Endodermal cell (in vitro differentiated cells): ENCODE data around the gene LIMK1. TPM values are rescaled to one million over a fixed set of nuclear protein-coding genes. Genes with fewer than 3 reads are reported as not detected.

ENCODE experiments used
- DNase-seq: peaks from one replicate; pipeline ENCODE4 v3.0.0-alpha.2; 2017
- H3K27ac ChIP-seq: 2 replicates; pipeline ENCODE4 v1.5.1; 2013; ENCODE audit warnings: mild to moderate bottlenecking, low read depth, low read length, moderate library complexity
- H3K27me3 ChIP-seq: 2 replicates; pipeline ENCODE4 v1.6.1; 2013; ENCODE audit warnings: mild to moderate bottlenecking, low read length, moderate library complexity; ENCODE audit not compliant: insufficient read depth, control insufficient read depth, poor library complexity, severe bottlenecking
- H3K36me3 ChIP-seq: 2 replicates; pipeline ENCODE4 v1.7.0; 2013; ENCODE audit warnings: mild to moderate bottlenecking, low read length, moderate library complexity; ENCODE audit not compliant: control insufficient read depth, insufficient read depth
- H3K4me1 ChIP-seq: one replicate; pipeline ENCODE4 v1.7.0; 2013; ENCODE audit warnings: low read length; ENCODE audit not compliant: control insufficient read depth, insufficient read depth
- H3K4me3 ChIP-seq: 2 replicates; pipeline ENCODE4 v1.5.1; 2013; ENCODE audit warnings: mild to moderate bottlenecking, low read length, moderate library complexity
- H3K9ac ChIP-seq: 2 replicates; pipeline ENCODE4 v1.6.1; 2013; ENCODE audit warnings: mild to moderate bottlenecking, low read length, moderate library complexity; ENCODE audit not compliant: poor library complexity, severe bottlenecking; ENCODE audit errors: extremely low read depth
- H3K9me3 ChIP-seq: 2 replicates; pipeline ENCODE4 v1.6.1; 2013; ENCODE audit warnings: mild to moderate bottlenecking, low read length, moderate library complexity; ENCODE audit not compliant: control insufficient read depth
- H3K27ac Mint-ChIP-seq: 2 replicates; pipeline ENCODE4 v1.8.0; 2020; ENCODE audit warnings: mixed read lengths
- H3K27me3 Mint-ChIP-seq: 2 replicates; pipeline ENCODE4 v1.8.0; 2021; ENCODE audit warnings: mild to moderate bottlenecking, mixed read lengths; ENCODE audit not compliant: insufficient read depth
- H3K36me3 Mint-ChIP-seq: 2 replicates; pipeline ENCODE4 v1.8.0; 2020; ENCODE audit warnings: low read depth, mixed read lengths
- H3K4me1 Mint-ChIP-seq: 2 replicates; pipeline ENCODE4 v1.8.0; 2020; ENCODE audit warnings: mixed read lengths
- H3K4me3 Mint-ChIP-seq: 2 replicates; pipeline ENCODE4 v1.8.0; 2020; ENCODE audit warnings: mild to moderate bottlenecking, moderate library complexity, mixed read lengths
- H3K9me3 Mint-ChIP-seq: 2 replicates; pipeline ENCODE4 v1.8.0; 2020; ENCODE audit warnings: mild to moderate bottlenecking, mixed read lengths
- WGBS, 2 experiments: methylation state at CpG; one replicate each; pipeline versions ENCODE4 v1.1.5 to v1.1.7; 2013; ENCODE audit warnings: missing lambda C conversion rate in 2 of 2, mixed read lengths in 1 of 2; ENCODE audit not compliant: insufficient coverage in 1 of 2, insufficient read length in 1 of 2; 5-methylcytosine and 5-hydroxymethylcytosine counted together
- total RNA-seq, 2 donors: library from RNA; stranded (reverse); fragmentation: NEBNext Ultra II Directional in 1 of 2; extraction: Animal tissue kit (Norgen Biotek cat#: 25700) in 1 of 2; gene quantifications; 2 replicates in 1 of 2; 3 replicates in 1 of 2; pipeline ENCODE4 v1.2.1, GENCODE V29; 2021
- TF ChIP-seq, protein P1 (sequence below): fragments of 200-600 bp; sonication (generic); conservative IDR thresholded peaks from 2 replicates; pipeline ENCODE4 v1.5.0; 2021; ENCODE audit warnings: antibody characterized with exemption, mild to moderate bottlenecking

Gene LIMK1
- total RNA-seq, 2 donors from 2014 or later, result 83.9 TPM

DNA sequence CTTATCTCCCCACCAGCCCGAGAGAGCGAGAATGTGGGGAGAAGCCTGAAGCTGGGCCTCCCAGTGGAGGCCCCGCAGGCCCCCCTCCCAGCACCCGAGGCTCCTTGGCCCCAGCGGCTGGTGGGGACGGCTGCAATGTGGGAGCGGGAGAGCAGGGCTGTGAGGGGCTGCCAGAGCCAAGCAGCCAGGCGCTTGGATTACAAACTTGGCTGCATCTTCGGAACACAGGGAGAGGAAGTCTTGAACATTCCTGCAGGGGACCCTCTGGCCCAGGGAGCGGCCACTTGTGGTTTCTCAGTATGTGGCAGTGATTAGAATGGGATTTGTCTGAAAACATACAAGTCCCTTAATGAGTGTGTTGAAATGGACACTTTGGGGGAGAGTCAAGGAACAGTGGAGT, 32.4 kb upstream of the LIMK1 start:
- H3K9me3 Mint-ChIP-seq, result no peaks in the 10 kb centered on the region
- H3K4me3 Mint-ChIP-seq, result no peak overlapping the region

GRCh38 chr7:74051629-74052410, 31.8 kb upstream of the LIMK1 start:
- TF ChIP-seq, protein P1, sequence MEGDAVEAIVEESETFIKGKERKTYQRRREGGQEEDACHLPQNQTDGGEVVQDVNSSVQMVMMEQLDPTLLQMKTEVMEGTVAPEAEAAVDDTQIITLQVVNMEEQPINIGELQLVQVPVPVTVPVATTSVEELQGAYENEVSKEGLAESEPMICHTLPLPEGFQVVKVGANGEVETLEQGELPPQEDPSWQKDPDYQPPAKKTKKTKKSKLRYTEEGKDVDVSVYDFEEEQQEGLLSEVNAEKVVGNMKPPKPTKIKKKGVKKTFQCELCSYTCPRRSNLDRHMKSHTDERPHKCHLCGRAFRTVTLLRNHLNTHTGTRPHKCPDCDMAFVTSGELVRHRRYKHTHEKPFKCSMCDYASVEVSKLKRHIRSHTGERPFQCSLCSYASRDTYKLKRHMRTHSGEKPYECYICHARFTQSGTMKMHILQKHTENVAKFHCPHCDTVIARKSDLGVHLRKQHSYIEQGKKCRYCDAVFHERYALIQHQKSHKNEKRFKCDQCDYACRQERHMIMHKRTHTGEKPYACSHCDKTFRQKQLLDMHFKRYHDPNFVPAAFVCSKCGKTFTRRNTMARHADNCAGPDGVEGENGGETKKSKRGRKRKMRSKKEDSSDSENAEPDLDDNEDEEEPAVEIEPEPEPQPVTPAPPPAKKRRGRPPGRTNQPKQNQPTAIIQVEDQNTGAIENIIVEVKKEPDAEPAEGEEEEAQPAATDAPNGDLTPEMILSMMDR, result peak; percentile 61
- Histone ChIP-seq H3K4me3 (no peak overlapping the region), H3K4me1 (peaks cover 6% of the 10 kb centered on the region), H3K27me3 (no peaks in the 10 kb centered on the region), H3K36me3 (no peaks in the 10 kb centered on the region), H3K9ac (no peak overlapping the region), H3K27ac (no peak overlapping the region), H3K9me3 (no peaks in the 10 kb centered on the region)
- no peak overlapping the region for H3K4me3 Mint-ChIP-seq
- 60 to 71% methylated on average over 16 of the region's 16 CpGs for WGBS, 2 experiments
- peak; percentile 89 for DNase-seq
- H3K36me3 Mint-ChIP-seq, result no peaks in the 10 kb centered on the region
- no peak overlapping the region for H3K27ac Mint-ChIP-seq
- H3K27me3 Mint-ChIP-seq, result no peaks in the 10 kb centered on the region
- peaks cover 9% of the 10 kb centered on the region for H3K4me1 Mint-ChIP-seq
- no peaks in the 10 kb centered on the region for H3K9me3 Mint-ChIP-seq

More for the DNA sequence above, 32.4 kb upstream of the LIMK1 start:
- no peak overlapping the region for H3K27ac ChIP-seq
- Mint-ChIP-seq H3K4me1 (peaks cover 9% of the 10 kb centered on the region), H3K36me3 (no peaks in the 10 kb centered on the region), H3K27me3 (no peaks in the 10 kb centered on the region), H3K27ac (no peak overlapping the region)
- H3K9ac ChIP-seq, result no peak overlapping the region
- TF ChIP-seq, protein P1, result no peak
- H3K27me3 ChIP-seq, result no peaks in the 10 kb centered on the region
- H3K36me3 ChIP-seq, result no peaks in the 10 kb centered on the region
- peaks cover 6% of the 10 kb centered on the region for H3K4me1 ChIP-seq
- H3K9me3 ChIP-seq, result no peaks in the 10 kb centered on the region
- no peak for DNase-seq
- 92 to 94% methylated on average over 6 to 10 of the region's 10 CpGs for WGBS, 2 experiments
- no peak overlapping the region for H3K4me3 ChIP-seq

DNA sequence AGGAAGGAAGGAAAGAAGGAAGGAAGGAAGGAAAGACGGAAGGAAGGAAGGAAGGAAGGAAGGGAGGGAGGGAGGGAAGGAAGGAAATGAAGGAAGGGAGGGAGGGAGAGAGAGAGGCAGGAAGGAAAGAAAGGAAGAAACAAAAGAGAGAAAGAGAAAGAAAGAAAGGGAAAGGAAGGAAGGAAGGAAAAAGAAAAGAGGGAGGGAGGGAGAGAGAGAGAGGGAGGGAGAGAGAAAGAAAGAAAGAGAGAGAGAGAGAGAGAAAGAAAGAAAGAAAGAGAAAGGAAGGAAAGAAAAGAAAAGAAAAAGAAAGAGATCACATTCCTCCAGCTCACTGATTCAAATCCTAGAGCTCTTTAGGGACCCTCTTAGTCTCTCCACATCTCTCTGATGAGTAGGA, 31.0 kb upstream of the LIMK1 start:
- Mint-ChIP-seq H3K27ac (no peak overlapping the region), H3K9me3 (no peaks in the 10 kb centered on the region), H3K4me3 (no peak overlapping the region), H3K27me3 (no peaks in the 10 kb centered on the region), H3K4me1 (peaks cover 9% of the 10 kb centered on the region), H3K36me3 (no peaks in the 10 kb centered on the region)
- H3K4me3 ChIP-seq, result no peak overlapping the region
- H3K4me1 ChIP-seq, result peaks cover 6% of the 10 kb centered on the region
- DNase-seq, result no peak
- H3K36me3 ChIP-seq, result no peaks in the 10 kb centered on the region
- H3K27ac ChIP-seq, result no peak overlapping the region
- TF ChIP-seq, protein P1, result no peak
- H3K9ac ChIP-seq, result no peak overlapping the region
- H3K9me3 ChIP-seq, result no peaks in the 10 kb centered on the region
- no peaks in the 10 kb centered on the region for H3K27me3 ChIP-seq
- 80% methylated on average over 1 of the region's 1 CpG for WGBS, 2 experiments
